ENCODE results near the gene ACOT9.
"Not testable (repeated sequence)": the region's sequence is repeated elsewhere in the genome, so short reads cannot be mapped to it uniquely, and the experiment has no call there.

The ACOT9 gene

GRCh38 chrX:23694606-23695005, 48.5 kb downstream of the ACOT9 start:
- peak in 1 of 2 experiments; percentile 6 for DNase-seq (ENCODE audit: low read depth in 2 of 2)

- no peak for DNase-seq (ENCODE audit: low read depth in 2 of 2)
Observed at GRCh38 chrX:23692166-23692565, 50.9 kb downstream of the ACOT9 start.

GRCh38 chrX:23676486-23676885, 66.6 kb downstream of the ACOT9 start:
- DNase-seq (ENCODE audit: low read depth in 2 of 2) = not testable (repeated sequence)

DNA sequence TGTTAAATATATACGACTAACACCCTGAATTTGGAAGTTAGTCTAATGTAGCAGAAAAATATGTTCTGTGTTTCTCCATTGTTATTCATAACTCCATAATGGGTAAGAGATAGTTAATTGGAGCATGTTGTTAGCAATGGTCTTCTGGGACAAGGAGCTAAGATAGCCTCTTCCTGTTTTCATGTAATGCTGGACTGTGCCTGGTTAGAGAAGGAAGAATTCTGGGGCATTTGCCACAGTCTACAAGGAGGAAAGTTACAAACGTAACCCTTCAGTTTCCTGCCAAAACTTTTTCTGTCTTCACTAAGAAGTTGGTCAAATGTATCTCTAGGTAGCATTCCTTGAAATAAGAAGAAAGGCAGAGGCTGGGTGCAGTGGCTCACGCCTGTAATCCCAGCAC, 70.0 kb downstream of the ACOT9 start:
- no peak for DNase-seq (ENCODE audit: low read depth in 2 of 2)

GRCh38 chrX:23670528-23670927, 72.5 kb downstream of the ACOT9 start:
- DNase-seq (ENCODE audit: low read depth in 2 of 2) = no peak

- no peak for DNase-seq (ENCODE audit: low read depth in 2 of 2)
Observed at GRCh38 chrX:23668335-23668734, 74.7 kb downstream of the ACOT9 start.

GRCh38 chrX:23667239-23668177, 75.6 kb downstream of the ACOT9 start, which contains the start of gene PRDX4:
TSS of gene PRDX4 (plus strand) at chrX:23667493. CDS start at chrX:23667571, 78 bp downstream.
- peak; percentile 57 to 62 for DNase-seq (ENCODE audit: low read depth in 2 of 2)

- DNase-seq (ENCODE audit: low read depth in 2 of 2) = no peak
Observed at GRCh38 chrX:23666282-23666681, 76.8 kb downstream of the ACOT9 start.

DNA sequence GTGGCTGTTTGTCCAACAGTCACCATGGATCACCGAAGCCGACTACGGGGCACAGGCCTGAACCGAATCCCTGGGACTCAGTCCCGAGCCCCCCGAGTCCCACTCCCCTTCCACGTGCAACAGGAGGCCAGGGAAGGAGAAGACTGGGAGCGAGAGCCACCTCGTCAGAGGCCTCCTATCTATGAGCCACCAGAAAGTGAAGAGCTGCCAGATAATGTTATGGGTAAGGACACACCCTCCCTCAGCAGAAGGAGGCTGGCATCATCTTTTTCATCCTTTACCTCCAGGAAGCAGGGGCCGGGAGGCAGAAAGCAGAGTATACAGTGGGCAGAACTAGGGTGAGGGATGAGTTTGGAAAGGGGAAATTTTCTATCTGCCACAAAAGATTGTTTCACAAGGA, 78.6 kb downstream of the ACOT9 start:
- DNase-seq (ENCODE audit: low read depth in 2 of 2) = no peak

DNA sequence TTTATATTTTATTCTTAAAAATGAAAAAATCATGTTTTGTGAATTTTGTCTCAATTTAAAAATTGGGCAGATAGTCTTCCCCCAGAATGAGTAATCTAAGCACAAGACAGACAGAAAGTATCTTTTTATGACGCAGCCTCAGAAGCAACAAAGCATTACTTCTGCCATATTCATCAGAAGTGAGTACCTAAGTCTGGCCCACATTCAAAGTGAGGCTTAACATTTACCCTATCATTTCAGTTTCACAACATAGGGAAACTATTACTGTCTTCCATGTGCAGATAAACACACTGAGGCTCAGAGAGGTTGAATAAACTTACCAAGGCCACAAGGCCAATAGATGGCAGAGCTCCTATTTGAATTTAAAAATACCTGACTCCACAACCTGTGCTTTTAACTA, 80.2 kb downstream of the ACOT9 start:
- DNase-seq (ENCODE audit: low read depth in 2 of 2) = no peak

DNA sequence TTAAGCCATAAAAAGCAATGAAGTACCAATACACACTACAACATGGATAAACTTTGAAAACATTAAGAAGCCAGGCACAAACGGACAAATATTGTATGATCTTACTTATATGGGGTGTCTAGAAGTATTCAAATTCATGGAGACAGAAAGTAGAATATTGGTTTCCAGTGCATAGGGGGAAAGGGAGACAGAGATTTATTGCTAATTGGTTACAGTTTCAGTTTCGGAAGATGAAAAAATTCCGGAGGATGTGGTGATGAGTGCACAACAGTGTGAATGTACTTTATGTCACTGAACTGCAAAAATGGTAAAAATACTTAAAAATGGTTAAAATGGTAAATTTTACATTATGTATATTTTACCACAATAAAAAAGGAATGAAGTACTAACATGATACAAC, 80.9 kb downstream of the ACOT9 start:
- DNase-seq (ENCODE audit: low read depth in 2 of 2) = no peak

DNA sequence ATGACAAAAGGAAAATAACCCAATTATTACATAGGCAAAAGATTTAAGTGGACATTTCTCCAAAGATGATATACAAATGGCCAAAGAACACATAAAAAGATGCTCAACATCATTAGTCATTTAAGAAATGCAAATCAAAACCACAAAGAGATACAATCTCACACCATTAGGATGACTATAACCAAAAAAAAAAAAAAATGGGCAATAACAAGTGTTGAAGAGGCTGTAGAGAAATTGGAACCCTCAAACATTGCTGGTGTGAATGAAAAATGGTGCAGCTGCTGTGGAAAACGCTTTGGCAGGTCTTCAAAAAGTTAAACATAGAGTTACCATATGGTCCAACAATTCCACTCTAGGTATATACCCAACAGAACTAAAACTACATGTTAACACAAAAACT, 81.4 kb downstream of the ACOT9 start:
- DNase-seq (ENCODE audit: low read depth in 2 of 2) = peak; percentile 12 to 19

GRCh38 chrX:23660766-23661132, 82.3 kb downstream of the ACOT9 start:
- no peak for DNase-seq (ENCODE audit: low read depth in 2 of 2)

DNA sequence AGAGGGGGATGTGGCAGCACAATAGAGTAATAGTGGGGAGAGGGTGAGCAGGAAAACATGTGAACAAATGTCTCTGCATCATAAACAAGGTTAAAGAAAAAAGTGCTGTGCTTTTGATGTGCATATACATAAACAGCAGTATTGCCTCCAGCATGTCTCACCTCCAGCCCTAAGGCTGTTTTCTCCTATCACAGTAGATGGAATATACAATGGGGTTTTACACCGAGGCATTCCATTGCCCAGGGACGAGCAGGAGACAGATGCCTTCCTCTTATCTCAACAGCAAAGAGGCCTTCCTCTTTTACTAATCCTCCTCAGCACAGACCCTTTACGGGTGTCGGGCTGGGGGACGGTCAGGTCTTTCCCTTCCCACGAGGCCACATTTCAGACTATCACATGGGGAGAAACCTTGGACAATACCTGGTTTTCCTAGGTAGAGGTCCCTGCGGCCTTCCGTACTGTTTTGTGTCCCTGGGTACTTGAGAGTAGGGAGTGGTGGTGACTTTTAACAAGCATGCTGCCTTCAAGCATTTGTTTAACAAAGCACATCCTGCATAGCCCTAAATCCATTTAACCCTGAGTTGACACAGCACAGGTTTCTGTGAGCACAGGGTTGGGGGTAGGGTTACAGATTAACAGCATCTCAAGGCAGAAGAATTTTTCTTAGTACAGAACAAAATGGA, 82.9 kb downstream of the ACOT9 start:
- not testable (repeated sequence) for DNase-seq (ENCODE audit: low read depth in 2 of 2)

GRCh38 chrX:23659339-23659738, 83.7 kb downstream of the ACOT9 start:
- DNase-seq (ENCODE audit: low read depth in 2 of 2) = no peak

GRCh38 chrX:23656684-23657083, 86.4 kb downstream of the ACOT9 start:
- no peak for DNase-seq (ENCODE audit: low read depth in 2 of 2)

DNA sequence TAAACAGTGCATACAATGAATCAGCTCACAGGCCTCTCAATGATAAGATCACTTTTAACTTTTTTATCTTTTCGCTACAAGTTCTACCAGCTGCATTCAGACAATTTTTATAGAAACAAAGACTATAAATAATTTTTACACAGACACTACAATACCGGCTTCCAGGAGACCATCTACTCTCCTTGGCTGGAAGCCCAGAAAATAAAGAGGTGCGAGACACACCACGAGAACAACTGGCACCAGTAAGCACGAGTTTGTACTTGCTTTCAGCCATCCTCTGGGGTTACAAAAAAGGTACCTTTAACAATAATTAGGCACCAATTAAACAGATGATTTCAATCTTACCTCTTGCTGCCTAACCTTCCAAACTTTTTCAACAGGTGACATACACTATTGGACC, 87.0 kb downstream of the ACOT9 start:
- no peak for DNase-seq (ENCODE audit: low read depth in 2 of 2)

All from fibroblast of skin of left biceps (primary cell).